Neuronal stem cell (in vitro differentiated cells): ENCODE data around the gene SPATA46.

Experiments
- DNase-seq: peaks from one replicate; pipeline ENCODE4 v3.0.0-alpha.2; 2013; ENCODE audit warnings: low spot score
- H2AFZ ChIP-seq: one replicate; pipeline ENCODE4 v1.6.1; 2013; ENCODE audit warnings: mild to moderate bottlenecking, low read length, inconsistent platforms
- H2AK5ac ChIP-seq: 2 replicates; pipeline ENCODE4 v1.6.1; 2013; ENCODE audit warnings: low read depth, mild to moderate bottlenecking, inconsistent platforms, low read length, moderate library complexity, mixed read lengths
- H2BK120ac ChIP-seq: 2 replicates; pipeline ENCODE4 v1.6.1; 2013; ENCODE audit warnings: low read depth, mild to moderate bottlenecking, inconsistent platforms, low read length, moderate library complexity, mixed read lengths
- H2BK12ac ChIP-seq: one replicate; pipeline ENCODE4 v1.6.1; 2013; ENCODE audit warnings: low read length, inconsistent platforms
- H2BK15ac ChIP-seq: 2 replicates; pipeline ENCODE4 v1.6.1; 2013; ENCODE audit warnings: mild to moderate bottlenecking, low read length, inconsistent platforms, mixed read lengths
- H2BK5ac ChIP-seq: one replicate; pipeline ENCODE4 v1.6.1; 2013; ENCODE audit warnings: inconsistent platforms, mild to moderate bottlenecking, low read length, moderate library complexity
- H3K14ac ChIP-seq: one replicate; pipeline ENCODE4 v1.6.1; 2013; ENCODE audit warnings: low read length, inconsistent platforms
- H3K18ac ChIP-seq: 2 replicates; pipeline ENCODE4 v1.6.1; 2013; ENCODE audit warnings: low read length, inconsistent platforms
- H3K23ac ChIP-seq: 2 replicates; pipeline ENCODE4 v1.6.1; 2013; ENCODE audit warnings: low read depth, mild to moderate bottlenecking, mixed read lengths, low read length, inconsistent platforms; ENCODE audit not compliant: poor library complexity
- H3K27ac ChIP-seq: replicated peaks from 3 replicates; pipeline ENCODE4 v1.5.1; 2013; ENCODE audit warnings: low read length, inconsistent platforms
- H3K27me3 ChIP-seq, 3 experiments: 2 replicates each; pipeline ENCODE4 v1.6.1; 2013; ENCODE audit warnings: low read length in 3 of 3, mild to moderate bottlenecking in 2 of 3, inconsistent platforms in 1 of 3, low read depth in 1 of 3, mixed read lengths in 1 of 3, moderate library complexity in 1 of 3; ENCODE audit not compliant: control insufficient read depth in 3 of 3, insufficient read depth in 3 of 3
- H3K36me3 ChIP-seq, 2 donors: replicated peaks in 1 of 2; 2 replicates each; pipeline ENCODE4 v1.6.1; 2013; ENCODE audit warnings: low read length in 2 of 2; ENCODE audit not compliant: control insufficient read depth in 2 of 2, insufficient read depth in 2 of 2
- H3K4ac ChIP-seq: 2 replicates; pipeline ENCODE4 v1.6.1; 2013; ENCODE audit warnings: inconsistent platforms, mild to moderate bottlenecking, low read length, moderate library complexity
- H3K4me1 ChIP-seq, 2 donors: 1 replicate in 1 of 2; 2 replicates in 1 of 2; pipeline ENCODE4 v1.6.1; 2013; ENCODE audit warnings: low read length in 2 of 2, low read depth in 1 of 2; ENCODE audit not compliant: control insufficient read depth in 2 of 2, insufficient read depth in 1 of 2
- H3K4me2 ChIP-seq: one replicate; pipeline ENCODE4 v1.6.1; 2013; ENCODE audit warnings: mild to moderate bottlenecking, low read length, inconsistent platforms; ENCODE audit not compliant: insufficient read depth, poor library complexity, severe bottlenecking
- H3K4me3 ChIP-seq, 2 donors: 2 replicates each; pipeline ENCODE4 v1.5.1; 2013; ENCODE audit warnings: low read length in 2 of 2, mild to moderate bottlenecking in 2 of 2, inconsistent platforms in 1 of 2, moderate library complexity in 1 of 2
- H3K79me1 ChIP-seq: one replicate; pipeline ENCODE4 v1.6.1; 2013; ENCODE audit warnings: low read depth, mild to moderate bottlenecking, inconsistent platforms, low read length, moderate library complexity
- H3K9ac ChIP-seq: one replicate; pipeline ENCODE4 v1.6.1; 2013; ENCODE audit warnings: mild to moderate bottlenecking, low read depth, low read length, inconsistent platforms; ENCODE audit not compliant: poor library complexity
- H3K9me3 ChIP-seq, 2 donors: replicated peaks in 1 of 2; 2 replicates each; pipeline versions ENCODE3 to v1.6.1; 2013; ENCODE audit warnings: low read length in 2 of 2, mild to moderate bottlenecking in 2 of 2, inconsistent platforms in 1 of 2, low read depth in 1 of 2, mixed read lengths in 1 of 2, moderate library complexity in 1 of 2; ENCODE audit not compliant: control insufficient read depth in 2 of 2, insufficient read depth in 1 of 2
- H4K8ac ChIP-seq: one replicate; pipeline ENCODE4 v1.6.1; 2013; ENCODE audit warnings: low read depth, mild to moderate bottlenecking, inconsistent platforms, low read length, moderate library complexity
- H4K91ac ChIP-seq: one replicate; pipeline ENCODE4 v1.6.1; 2013; ENCODE audit warnings: low read length, low read depth, mild to moderate bottlenecking, inconsistent platforms; ENCODE audit not compliant: poor library complexity
- WGBS, 2 donors: extraction: QIAGEN DNeasy Blood & Tissue Kit; methylation state at CpG; one replicate each; pipeline ENCODE4 v1.1.7; 2013; ENCODE audit warnings: missing lambda C conversion rate in 2 of 2, mixed read lengths in 1 of 2; ENCODE audit not compliant: insufficient read length in 2 of 2, insufficient replicate concordance in 1 of 2; ENCODE audit errors: extremely low coverage in 2 of 2; 5-methylcytosine and 5-hydroxymethylcytosine counted together

SPATA46 gene

GRCh38 chr1:162373541-162374260 lies 3.0 kb downstream of the SPATA46 start:
- no peak overlapping the region for H3K4me2 ChIP-seq
- H2BK5ac ChIP-seq = peak overlapping the region; percentile 29
- no peak overlapping the region for H3K4me3 ChIP-seq
- DNase-seq = no peak
- H2AK5ac ChIP-seq = peak overlapping the region; percentile 25
- no peaks in the 10 kb centered on the region for H3K79me1 ChIP-seq
- peak overlapping the region; percentile 52 for H3K23ac ChIP-seq
- H3K9ac ChIP-seq = no peak overlapping the region
- no peaks in the 10 kb centered on the region for H3K27me3 ChIP-seq
- H3K4me1 ChIP-seq = peaks cover 2 to 14% of the 10 kb centered on the region in 2 donors
- no peak overlapping the region for H2BK120ac ChIP-seq
- WGBS, 2 donors = no CpG with 5 or more reads among the region's 8 CpGs
- H2BK12ac ChIP-seq = no peak overlapping the region
- no peak overlapping the region for H2AFZ ChIP-seq
- no peak overlapping the region for H4K8ac ChIP-seq
- H3K14ac ChIP-seq = no peak overlapping the region
- no peaks in the 10 kb centered on the region for H3K9me3 ChIP-seq
- H3K4ac ChIP-seq = no peak overlapping the region
- H2BK15ac ChIP-seq = no peak overlapping the region
- H3K36me3 ChIP-seq = peaks cover 0 to 45% of the 10 kb centered on the region in 2 donors
- no peak overlapping the region for H3K27ac ChIP-seq
- H3K18ac ChIP-seq = peak overlapping the region; percentile 3
- no peak overlapping the region for H4K91ac ChIP-seq

DNA sequence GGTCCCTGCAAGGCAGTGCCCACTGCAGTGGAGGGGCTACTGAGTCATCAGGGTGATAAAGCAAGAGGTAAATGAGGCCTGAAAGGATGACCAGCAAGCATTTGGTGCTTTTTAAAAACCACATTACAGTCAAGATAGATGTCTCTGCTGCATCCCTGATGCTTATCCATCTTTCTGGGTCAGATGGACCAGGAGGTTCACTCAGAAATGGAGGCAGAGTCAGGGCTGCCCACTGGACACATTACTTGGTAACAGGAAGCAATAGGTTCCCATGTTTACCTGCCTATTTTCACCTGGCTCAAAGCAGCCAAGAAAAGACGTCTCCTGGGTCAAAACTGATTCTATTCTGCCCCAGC lies 3.6 kb downstream of the SPATA46 start:
- H2AFZ ChIP-seq = no peak overlapping the region
- no peak overlapping the region for H3K14ac ChIP-seq
- H3K4ac ChIP-seq = no peak overlapping the region
- H3K4me1 ChIP-seq = peaks cover 2 to 14% of the 10 kb centered on the region in 2 donors
- DNase-seq = no peak
- no peaks in the 10 kb centered on the region for H3K79me1 ChIP-seq
- no peak overlapping the region for H3K9ac ChIP-seq
- H2AK5ac ChIP-seq = no peak overlapping the region
- no peak overlapping the region for H3K27ac ChIP-seq
- no CpG with 5 or more reads among the region's 1 CpG for WGBS, 2 donors
- no peak overlapping the region for H2BK120ac ChIP-seq
- H3K18ac ChIP-seq = no peak overlapping the region
- H3K27me3 ChIP-seq = no peaks in the 10 kb centered on the region
- peak overlapping the region; percentile 8 for H3K23ac ChIP-seq
- H2BK15ac ChIP-seq = no peak overlapping the region
- no peak overlapping the region for H4K91ac ChIP-seq
- no peak overlapping the region for H3K4me3 ChIP-seq
- no peak overlapping the region for H2BK12ac ChIP-seq
- no peaks in the 10 kb centered on the region for H3K9me3 ChIP-seq
- H4K8ac ChIP-seq = no peak overlapping the region
- peaks cover 0 to 51% of the 10 kb centered on the region in 2 donors for H3K36me3 ChIP-seq
- H2BK5ac ChIP-seq = no peak overlapping the region
- no peak overlapping the region for H3K4me2 ChIP-seq

- Histone ChIP-seq H3K18ac (peak overlapping the region; percentile 23), H2BK15ac (no peak overlapping the region), H3K27ac (no peak overlapping the region), H4K91ac (no peak overlapping the region), H2AFZ (no peak overlapping the region), H3K36me3 (peaks cover 0 to 57% of the 10 kb centered on the region in 2 donors), H3K4me2 (no peak overlapping the region), H3K4me3 (no peak overlapping the region), H2BK5ac (no peak overlapping the region), H3K23ac (no peak overlapping the region), H3K4ac (no peak overlapping the region), H2AK5ac (no peak overlapping the region), H3K9me3 (no peaks in the 10 kb centered on the region), H3K4me1 (peaks cover 2 to 16% of the 10 kb centered on the region in 2 donors), H2BK120ac (no peak overlapping the region), H3K79me1 (no peaks in the 10 kb centered on the region), H3K9ac (no peak overlapping the region), H4K8ac (no peak overlapping the region), H2BK12ac (peak overlapping the region; percentile 36), H3K14ac (no peak overlapping the region), H3K27me3 (no peaks in the 10 kb centered on the region)
- WGBS, 2 donors = no CpG with 5 or more reads among the region's 13 CpGs
- DNase-seq = no peak
These were observed 4.2 kb downstream of the SPATA46 start for GRCh38 chr1:162372159-162373071.

GRCh38 chr1:162371611-162372010 lies 5.0 kb downstream of the SPATA46 start:
- H3K9ac ChIP-seq = no peak overlapping the region
- H2BK120ac ChIP-seq = no peak overlapping the region
- H3K27ac ChIP-seq = no peak overlapping the region
- H3K4me2 ChIP-seq = no peak overlapping the region
- no peak overlapping the region for H2AK5ac ChIP-seq
- no peak overlapping the region for H3K4me3 ChIP-seq
- DNase-seq = no peak
- no peak overlapping the region for H2BK5ac ChIP-seq
- H3K79me1 ChIP-seq = no peaks in the 10 kb centered on the region
- H3K9me3 ChIP-seq = no peaks in the 10 kb centered on the region
- peaks cover 0 to 65% of the 10 kb centered on the region in 2 donors for H3K36me3 ChIP-seq
- H3K23ac ChIP-seq = no peak overlapping the region
- H3K14ac ChIP-seq = no peak overlapping the region
- no peak overlapping the region for H4K8ac ChIP-seq
- no peak overlapping the region for H2AFZ ChIP-seq
- H3K27me3 ChIP-seq = no peaks in the 10 kb centered on the region
- H2BK12ac ChIP-seq = no peak overlapping the region
- H4K91ac ChIP-seq = no peak overlapping the region
- no peak overlapping the region for H2BK15ac ChIP-seq
- no peak overlapping the region for H3K18ac ChIP-seq
- no CpG with 5 or more reads among the region's 6 CpGs for WGBS, 2 donors
- peaks cover 2 to 16% of the 10 kb centered on the region in 2 donors for H3K4me1 ChIP-seq
- no peak overlapping the region for H3K4ac ChIP-seq
